Measurements from ENCODE around the gene COL23A1. TPM values are rescaled to one million over a fixed set of nuclear protein-coding genes. Genes with fewer than 3 reads are reported as not detected.

Gene COL23A1
- total and polyA plus RNA-seq, 3 experiments from 2014 or later = 0.20 to 0.28 TPM; not detected in 1

GRCh38 chr5:178514851-178515418 lies 75.3 kb downstream of the COL23A1 start:
- Histone ChIP-seq H3K4me1 (ENCODE audit: insufficient read depth, low read length) (no peaks in the 10 kb centered on the region), H3K4me3 (ENCODE audit: low read length) (no peak overlapping the region), H3K9me3 (ENCODE audit: low read length) (no peaks in the 10 kb centered on the region), H3K36me3 (ENCODE audit: insufficient read depth, low read length) (no peaks in the 10 kb centered on the region), H3K27ac (ENCODE audit: low read depth, low read length) (no peak overlapping the region), H3K27me3 (ENCODE audit: insufficient read depth, low read length, poor library complexity, severe bottlenecking) (peaks cover 5% of the 10 kb centered on the region)
- CTCF ChIA-PET = no interaction called here
- Mint-ChIP-seq H3K36me3 (peaks cover 0 to 1% (median 0%) of the 10 kb centered on the region in 3 donors), H3K27me3 (peaks cover 17 to 52% of the 10 kb centered on the region in 2 donors), H3K4me1 (no peaks in the 10 kb centered on the region), H3K27ac (no peak overlapping the region), H3K4me3 (no peak overlapping the region), H3K9me3 (peaks cover 0 to 6% (median 0%) of the 10 kb centered on the region in 5 donors)
- POLR2A ChIA-PET = no interaction called here
- DNase-seq = no peak

GRCh38 chr5:178511172-178511571 lies 79.0 kb downstream of the COL23A1 start:
- Mint-ChIP-seq H3K27me3 (peaks cover 10 to 41% of the 10 kb centered on the region in 2 donors), H3K36me3 (peaks cover 0 to 1% (median 0%) of the 10 kb centered on the region in 3 donors), H3K4me1 (no peaks in the 10 kb centered on the region), H3K9me3 (peaks cover 0 to 6% (median 3%) of the 10 kb centered on the region in 5 donors), H3K4me3 (no peak overlapping the region), H3K27ac (no peak overlapping the region)
- Histone ChIP-seq H3K4me1 (ENCODE audit: insufficient read depth, low read length) (no peaks in the 10 kb centered on the region), H3K4me3 (ENCODE audit: low read length) (no peak overlapping the region), H3K27ac (ENCODE audit: low read depth, low read length) (no peak overlapping the region), H3K36me3 (ENCODE audit: insufficient read depth, low read length) (no peaks in the 10 kb centered on the region), H3K27me3 (ENCODE audit: insufficient read depth, low read length, poor library complexity, severe bottlenecking) (peaks cover 5% of the 10 kb centered on the region), H3K9me3 (ENCODE audit: low read length) (no peaks in the 10 kb centered on the region)
- DNase-seq = no peak
- ChIA-PET CTCF (no interaction called here), POLR2A (no interaction called here)

- H3K4me1 ChIP-seq (ENCODE audit: insufficient read depth, low read length) = no peaks in the 10 kb centered on the region
- no peak overlapping the region for H3K4me3 ChIP-seq (ENCODE audit: low read length)
- H3K27ac ChIP-seq (ENCODE audit: low read depth, low read length) = no peak overlapping the region
- Mint-ChIP-seq H3K27me3 (peaks cover 7 to 28% of the 10 kb centered on the region in 2 donors), H3K27ac (no peak overlapping the region), H3K4me1 (no peaks in the 10 kb centered on the region), H3K4me3 (no peak overlapping the region), H3K36me3 (peaks cover 0 to 1% (median 0%) of the 10 kb centered on the region in 3 donors), H3K9me3 (peaks cover 0 to 6% (median 3%) of the 10 kb centered on the region in 5 donors)
- H3K9me3 ChIP-seq (ENCODE audit: low read length) = no peaks in the 10 kb centered on the region
- no peaks in the 10 kb centered on the region for H3K36me3 ChIP-seq (ENCODE audit: insufficient read depth, low read length)
- POLR2A ChIA-PET = no interaction called here
- DNase-seq = no peak
- CTCF ChIA-PET = interaction anchor here (1.3 kb wide), 1 partner anchor 13 kb away, joined by 4 read pairs; no protein-coding TSS in a partner anchor
- H3K27me3 ChIP-seq (ENCODE audit: insufficient read depth, low read length, poor library complexity, severe bottlenecking) = peaks cover 5% of the 10 kb centered on the region
Measured at GRCh38 chr5:178509491-178510057, 80.6 kb downstream of the COL23A1 start.

GRCh38 chr5:178507151-178507932 lies 82.9 kb downstream of the COL23A1 start:
- H3K4me1 Mint-ChIP-seq = no peaks in the 10 kb centered on the region
- CTCF ChIA-PET = no interaction called here
- POLR2A ChIA-PET = no interaction called here

GRCh38 chr5:178505639-178506407 lies 84.4 kb downstream of the COL23A1 start:
- Mint-ChIP-seq H3K9me3 (peaks cover 0 to 6% (median 2%) of the 10 kb centered on the region in 5 donors), H3K36me3 (no peaks in the 10 kb centered on the region), H3K27ac (no peak overlapping the region), H3K27me3 (peaks cover 3 to 6% of the 10 kb centered on the region in 2 donors), H3K4me1 (no peaks in the 10 kb centered on the region), H3K4me3 (no peak overlapping the region)
- no peak overlapping the region for H3K27ac ChIP-seq (ENCODE audit: low read depth, low read length)
- no peaks in the 10 kb centered on the region for H3K27me3 ChIP-seq (ENCODE audit: insufficient read depth, low read length, poor library complexity, severe bottlenecking)
- H3K36me3 ChIP-seq (ENCODE audit: insufficient read depth, low read length) = no peaks in the 10 kb centered on the region
- H3K9me3 ChIP-seq (ENCODE audit: low read length) = no peaks in the 10 kb centered on the region
- H3K4me3 ChIP-seq (ENCODE audit: low read length) = no peak overlapping the region
- POLR2A ChIA-PET = no interaction called here
- CTCF ChIA-PET = no interaction called here
- DNase-seq = no peak
- H3K4me1 ChIP-seq (ENCODE audit: insufficient read depth, low read length) = no peaks in the 10 kb centered on the region

More at GRCh38 chr5:178507151-178507932, 82.9 kb downstream of the COL23A1 start:
- Mint-ChIP-seq H3K36me3 (no peaks in the 10 kb centered on the region), H3K4me3 (no peak overlapping the region), H3K27me3 (peaks cover 3 to 15% of the 10 kb centered on the region in 2 donors), H3K27ac (no peak overlapping the region), H3K9me3 (peaks cover 0 to 6% (median 2%) of the 10 kb centered on the region in 5 donors)
- Histone ChIP-seq H3K27ac (ENCODE audit: low read depth, low read length) (no peak overlapping the region), H3K4me1 (ENCODE audit: insufficient read depth, low read length) (no peaks in the 10 kb centered on the region), H3K4me3 (ENCODE audit: low read length) (no peak overlapping the region), H3K36me3 (ENCODE audit: insufficient read depth, low read length) (no peaks in the 10 kb centered on the region), H3K9me3 (ENCODE audit: low read length) (no peaks in the 10 kb centered on the region), H3K27me3 (ENCODE audit: insufficient read depth, low read length, poor library complexity, severe bottlenecking) (no peaks in the 10 kb centered on the region)
- DNase-seq = no peak

GRCh38 chr5:178504340-178504960 lies 85.7 kb downstream of the COL23A1 start:
- no peak for DNase-seq
- peaks cover 1 to 3% of the 10 kb centered on the region in 2 donors for H3K27me3 Mint-ChIP-seq
- peaks cover 0 to 6% (median 2%) of the 10 kb centered on the region in 5 donors for H3K9me3 Mint-ChIP-seq
- Histone ChIP-seq H3K9me3 (ENCODE audit: low read length) (no peaks in the 10 kb centered on the region), H3K27ac (ENCODE audit: low read depth, low read length) (no peak overlapping the region), H3K27me3 (ENCODE audit: insufficient read depth, low read length, poor library complexity, severe bottlenecking) (no peaks in the 10 kb centered on the region), H3K36me3 (ENCODE audit: insufficient read depth, low read length) (no peaks in the 10 kb centered on the region), H3K4me3 (ENCODE audit: low read length) (no peak overlapping the region), H3K4me1 (ENCODE audit: insufficient read depth, low read length) (no peaks in the 10 kb centered on the region)
- H3K4me3 Mint-ChIP-seq = no peak overlapping the region
- ChIA-PET POLR2A (no interaction called here), CTCF (no interaction called here)
- H3K4me1 Mint-ChIP-seq = no peaks in the 10 kb centered on the region
- H3K27ac Mint-ChIP-seq = no peak overlapping the region
- H3K36me3 Mint-ChIP-seq = no peaks in the 10 kb centered on the region

- ChIA-PET POLR2A (no interaction called here), CTCF (no interaction called here)
- no peaks in the 10 kb centered on the region for H3K4me1 ChIP-seq (ENCODE audit: insufficient read depth, low read length)
- H3K27ac ChIP-seq (ENCODE audit: low read depth, low read length) = no peak overlapping the region
- H3K9me3 ChIP-seq (ENCODE audit: low read length) = no peaks in the 10 kb centered on the region
- no peaks in the 10 kb centered on the region for H3K27me3 ChIP-seq (ENCODE audit: insufficient read depth, low read length, poor library complexity, severe bottlenecking)
- Mint-ChIP-seq H3K4me1 (no peaks in the 10 kb centered on the region), H3K4me3 (no peak overlapping the region), H3K9me3 (peaks cover 0 to 2% (median 0%) of the 10 kb centered on the region in 5 donors), H3K36me3 (no peaks in the 10 kb centered on the region), H3K27me3 (peaks cover 0 to 4% of the 10 kb centered on the region in 2 donors), H3K27ac (peak overlapping the region in 1 of 8 donors; percentile 73)
- no peak overlapping the region for H3K4me3 ChIP-seq (ENCODE audit: low read length)
- no peak for DNase-seq
- no peaks in the 10 kb centered on the region for H3K36me3 ChIP-seq (ENCODE audit: insufficient read depth, low read length)
Measured at GRCh38 chr5:178502401-178503100, 87.6 kb downstream of the COL23A1 start.
